NCI-H2227 treated with DMSO at 0.1 percent for 48 hours (cell line): ENCODE results near the gene RCC1.
"Not testable (repeated sequence)": the region's sequence is repeated elsewhere in the genome, so short reads cannot be mapped to it uniquely, and the experiment has no call there.

Experiments used
- DNase-seq: peaks from one replicate; lab custom pipeline; 2025; lab: John Stamatoyannopoulos, UW

The RCC1 gene

GRCh38 chr1:28551381-28551780 is 45.5 kb downstream of the RCC1 start:
- no peak for DNase-seq

GRCh38 chr1:28552758-28553663 is 47.2 kb downstream of the RCC1 start, which contains the start of gene TRNAU1AP:
TRNAU1AP (plus strand) TSS chr1:28553085; CDS start chr1:28553111, 26 bp downstream.
- DNase-seq: peak; percentile 98

- DNase-seq: no peak
Measured at GRCh38 chr1:28560886-28561285, 55.0 kb downstream of the RCC1 start.

GRCh38 chr1:28564310-28564709 is 58.5 kb downstream of the RCC1 start:
- no peak for DNase-seq

GRCh38 chr1:28565040-28565439 is 59.2 kb downstream of the RCC1 start:
- DNase-seq: no peak

- no peak for DNase-seq
Measured at GRCh38 chr1:28565726-28566125, 59.9 kb downstream of the RCC1 start.

- no peak for DNase-seq
Measured at GRCh38 chr1:28566931-28567330, 61.1 kb downstream of the RCC1 start.

GRCh38 chr1:28571911-28572310 is 66.1 kb downstream of the RCC1 start:
- no peak for DNase-seq

GRCh38 chr1:28572891-28573290 is 67.0 kb downstream of the RCC1 start:
- not testable (repeated sequence) for DNase-seq

- no peak for DNase-seq
Measured at GRCh38 chr1:28573564-28573963, 67.7 kb downstream of the RCC1 start.

- DNase-seq: no peak
Measured at GRCh38 chr1:28577052-28577678, 71.3 kb downstream of the RCC1 start.

GRCh38 chr1:28577738-28578536 is 72.1 kb downstream of the RCC1 start:
- DNase-seq: no peak

GRCh38 chr1:28578696-28579218 is 72.9 kb downstream of the RCC1 start:
- no peak for DNase-seq

GRCh38 chr1:28579401-28579800 is 73.6 kb downstream of the RCC1 start:
- no peak for DNase-seq

- DNase-seq: peak; percentile 58
Measured at GRCh38 chr1:28580722-28581530, 75.1 kb downstream of the RCC1 start.

GRCh38 chr1:28581531-28582247 is 75.8 kb downstream of the RCC1 start:
- DNase-seq: peak; percentile 96

GRCh38 chr1:28582248-28582615 is 76.4 kb downstream of the RCC1 start:
- peak; percentile 67 for DNase-seq

- not testable (repeated sequence) for DNase-seq
Measured at GRCh38 chr1:28586585-28587391, 80.9 kb downstream of the RCC1 start.
